Measurements from ENCODE around the gene IL36A.

IL36A gene

GRCh38 chr2:113050921-113051895 is 45.9 kb downstream of the IL36A start:
- no peak for DNase-seq (ENCODE audit: low read depth, low spot score)

GRCh38 chr2:113052396-113052917 is 47.2 kb downstream of the IL36A start, which contains the start of gene IL36B:
Gene IL36B, minus strand, starts transcription at chr2:113052867.
- no peak for DNase-seq (ENCODE audit: low read depth, low spot score)

GRCh38 chr2:113053666-113054065 is 48.4 kb downstream of the IL36A start:
- DNase-seq (ENCODE audit: low read depth, low spot score): no peak

GRCh38 chr2:113054066-113054465 is 48.8 kb downstream of the IL36A start:
- no peak for DNase-seq (ENCODE audit: low read depth, low spot score)

GRCh38 chr2:113056521-113056920 is 51.3 kb downstream of the IL36A start:
- no peak for DNase-seq (ENCODE audit: low read depth, low spot score)

- DNase-seq (ENCODE audit: low read depth, low spot score): no peak
Observed at GRCh38 chr2:113057117-113057516, 51.9 kb downstream of the IL36A start.

All from astrocyte of the hippocampus (primary cell).